DOHH2 (cell line): ENCODE results near the gene PVALEF.

Experiments
- CTCF ChIP-seq: fragments of 200-600 bp; sonication (generic); IDR thresholded peaks from one replicate; pipeline ENCODE4 v1.5.1; 2014; ENCODE audit warnings: antibody characterized with exemption, mild to moderate bottlenecking, low read depth, low read length; ENCODE audit not compliant: poor library complexity, severe bottlenecking
- EZH2phosphoT487 ChIP-seq: fragments of 200-600 bp; sonication (generic); IDR thresholded peaks from 2 replicates; pipeline ENCODE4 v1.6.1; 2017; ENCODE audit warnings: borderline replicate concordance, mild to moderate bottlenecking, antibody characterized with exemption, low read length, moderate library complexity, mixed read lengths

- TF ChIP-seq CTCF (no peak), EZH2phosphoT487 (no peak)
Measured at GRCh38 chr17:81187586-81188490, 22.5 kb downstream of the PVALEF start.
